ENCODE results near the gene PRELP.
"Not testable (repeated sequence)": the region's sequence is repeated elsewhere in the genome, so short reads cannot be mapped to it uniquely, and the experiment has no call there.

The PRELP gene

GRCh38 chr1:203511930-203512329 is 36.3 kb downstream of the PRELP start:
- H3K4me3 ChIP-seq (ENCODE audit: low read length): no peak overlapping the region
- TF ChIP-seq CTCF (conservative IDR thresholded peaks at IDR 0.05; ENCODE audit: low read length): no peak
- no peak for DNase-seq (ENCODE audit: low read depth)

GRCh38 chr1:203512517-203512847 is 36.9 kb downstream of the PRELP start:
- H3K4me3 ChIP-seq (ENCODE audit: low read length): no peak overlapping the region
- no peak for TF ChIP-seq CTCF (conservative IDR thresholded peaks at IDR 0.05; ENCODE audit: low read length)
- DNase-seq (ENCODE audit: low read depth): no peak

- peak overlapping the region; percentile 8; the same call in 1 of the 2 replicates for H3K4me3 ChIP-seq (ENCODE audit: low read length)
- peak; percentile 92 for DNase-seq (ENCODE audit: low read depth)
- no peak for TF ChIP-seq CTCF (conservative IDR thresholded peaks at IDR 0.05; ENCODE audit: low read length)
Measured at GRCh38 chr1:203512848-203513584, 37.4 kb downstream of the PRELP start.

- no peak for TF ChIP-seq CTCF (conservative IDR thresholded peaks at IDR 0.05; ENCODE audit: low read length)
- no peak for DNase-seq (ENCODE audit: low read depth)
- H3K4me3 ChIP-seq (ENCODE audit: low read length): no peak overlapping the region
Measured at GRCh38 chr1:203513585-203514031, 38.0 kb downstream of the PRELP start.

- H3K4me3 ChIP-seq (ENCODE audit: low read length): no peak overlapping the region
- TF ChIP-seq CTCF (conservative IDR thresholded peaks at IDR 0.05; ENCODE audit: low read length): no peak
- no peak for DNase-seq (ENCODE audit: low read depth)
Measured at GRCh38 chr1:203516184-203516583, 40.6 kb downstream of the PRELP start.

GRCh38 chr1:203516906-203517305 is 41.3 kb downstream of the PRELP start:
- TF ChIP-seq CTCF (conservative IDR thresholded peaks at IDR 0.05; ENCODE audit: low read length): no peak
- no peak overlapping the region for H3K4me3 ChIP-seq (ENCODE audit: low read length)
- DNase-seq (ENCODE audit: low read depth): no peak

GRCh38 chr1:203517426-203518110 is 42.0 kb downstream of the PRELP start:
- no peak overlapping the region for H3K4me3 ChIP-seq (ENCODE audit: low read length)
- no peak for TF ChIP-seq CTCF (conservative IDR thresholded peaks at IDR 0.05; ENCODE audit: low read length)
- no peak for DNase-seq (ENCODE audit: low read depth)

GRCh38 chr1:203518139-203518538 is 42.5 kb downstream of the PRELP start:
- DNase-seq (ENCODE audit: low read depth); H3K4me3 ChIP-seq (ENCODE audit: low read length): not testable (repeated sequence)
